ENCODE data around the gene EDEM3. TPM values are rescaled to one million over a fixed set of nuclear protein-coding genes. Genes with fewer than 3 reads are reported as not detected.

Gene EDEM3
- total RNA-seq, 1 experiment from 2014 or later = 14.0 TPM

DNA sequence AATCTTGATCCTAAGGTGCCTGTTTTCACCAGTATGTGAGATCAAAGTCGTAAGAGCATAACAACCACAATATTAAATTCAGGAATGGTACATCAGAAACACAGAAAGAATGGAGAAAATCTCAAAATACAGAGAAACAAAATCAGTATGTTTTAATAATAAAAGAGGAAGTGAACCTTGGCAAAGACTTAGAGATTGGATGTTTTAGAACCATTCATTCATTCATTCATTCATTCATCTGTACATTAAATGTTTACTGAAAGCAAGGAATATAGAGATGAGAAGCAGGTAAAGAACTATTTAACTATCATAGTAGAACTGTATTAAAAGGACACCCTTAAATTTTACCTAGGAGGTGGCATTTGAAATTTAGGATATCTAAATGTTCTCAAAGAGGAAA is 55.7 kb downstream of the EDEM3 start:
- Histone ChIP-seq H4K91ac (ENCODE audit: insufficient read length, low read depth, low read length) (no peak overlapping the region), H2BK20ac (ENCODE audit: low read depth, low read length, poor library complexity, severe bottlenecking) (no peak overlapping the region), H4K20me1 (ENCODE audit: control insufficient read depth, insufficient read depth, insufficient read length) (no peaks in the 10 kb centered on the region), H3K23me2 (ENCODE audit: insufficient read length, low read depth, low read length, poor library complexity, severe bottlenecking) (no peaks in the 10 kb centered on the region), H3T11ph (ENCODE audit: low read length) (no peak overlapping the region), H3K4me1 (ENCODE audit: insufficient read depth, low read length) (no peaks in the 10 kb centered on the region), H3K18ac (ENCODE audit: insufficient read length, low read depth, low read length) (no peak overlapping the region), H3K4ac (ENCODE audit: low read depth, low read length) (no peak overlapping the region), H3K79me2 (ENCODE audit: insufficient read depth, low read length) (no peaks in the 10 kb centered on the region), H3K9ac (ENCODE audit: extremely low read depth, insufficient read length, low read length) (no peak overlapping the region), H3K79me1 (ENCODE audit: insufficient read depth, low read depth, low read length, poor library complexity, severe bottlenecking) (no peaks in the 10 kb centered on the region), H2BK12ac (ENCODE audit: insufficient read length, low read depth, low read length) (no peak overlapping the region), H3K56ac (ENCODE audit: insufficient read length, low read depth, low read length) (no peak overlapping the region), H4K5ac (ENCODE audit: insufficient read length, low read depth, low read length) (no peak overlapping the region), H3K4me2 (ENCODE audit: insufficient read depth, insufficient read length, low read length) (no peak overlapping the region), H3K27me3 (ENCODE audit: insufficient read depth, low read length) (no peaks in the 10 kb centered on the region), H3K23ac (ENCODE audit: insufficient read length, low read depth, low read length) (no peak overlapping the region), H2AK5ac (ENCODE audit: insufficient read length, low read length) (no peak overlapping the region), H2BK5ac (ENCODE audit: insufficient read length, low read length) (no peak overlapping the region), H2AFZ (ENCODE audit: low read length) (no peak overlapping the region), H3K14ac (ENCODE audit: insufficient read depth, low read length) (no peak overlapping the region), H3K9me3 (ENCODE audit: control insufficient read depth, low read depth, low read length) (no peaks in the 10 kb centered on the region), H2BK15ac (ENCODE audit: low read depth, low read length) (no peak overlapping the region), H2BK120ac (ENCODE audit: low read depth, low read length, poor library complexity, severe bottlenecking) (no peak overlapping the region), H3K27ac (ENCODE audit: insufficient read length, low read depth, low read length) (no peak overlapping the region), H4K8ac (replicated peaks; ENCODE audit: insufficient read length, low read depth, low read length) (no peak overlapping the region)
- Mint-ChIP-seq H3K4me1 (peaks cover 23 to 24% of the 10 kb centered on the region in 2 experiments), H3K9me3 (no peaks in the 10 kb centered on the region), H3K27me3 (ENCODE audit: low read depth) (no peaks in the 10 kb centered on the region), H3K27ac (no peak overlapping the region), H3K4me3 (no peak overlapping the region), H3K36me3 (ENCODE audit: insufficient read depth in 1 of 3, low read depth in 3 of 3) (peaks cover 0 to 8% (median 3%) of the 10 kb centered on the region in 3 experiments; a peak in 2 of 7 replicates)
- DNase-seq = no peak
- TF ChIP-seq, protein P1, sequence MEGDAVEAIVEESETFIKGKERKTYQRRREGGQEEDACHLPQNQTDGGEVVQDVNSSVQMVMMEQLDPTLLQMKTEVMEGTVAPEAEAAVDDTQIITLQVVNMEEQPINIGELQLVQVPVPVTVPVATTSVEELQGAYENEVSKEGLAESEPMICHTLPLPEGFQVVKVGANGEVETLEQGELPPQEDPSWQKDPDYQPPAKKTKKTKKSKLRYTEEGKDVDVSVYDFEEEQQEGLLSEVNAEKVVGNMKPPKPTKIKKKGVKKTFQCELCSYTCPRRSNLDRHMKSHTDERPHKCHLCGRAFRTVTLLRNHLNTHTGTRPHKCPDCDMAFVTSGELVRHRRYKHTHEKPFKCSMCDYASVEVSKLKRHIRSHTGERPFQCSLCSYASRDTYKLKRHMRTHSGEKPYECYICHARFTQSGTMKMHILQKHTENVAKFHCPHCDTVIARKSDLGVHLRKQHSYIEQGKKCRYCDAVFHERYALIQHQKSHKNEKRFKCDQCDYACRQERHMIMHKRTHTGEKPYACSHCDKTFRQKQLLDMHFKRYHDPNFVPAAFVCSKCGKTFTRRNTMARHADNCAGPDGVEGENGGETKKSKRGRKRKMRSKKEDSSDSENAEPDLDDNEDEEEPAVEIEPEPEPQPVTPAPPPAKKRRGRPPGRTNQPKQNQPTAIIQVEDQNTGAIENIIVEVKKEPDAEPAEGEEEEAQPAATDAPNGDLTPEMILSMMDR (conservative IDR thresholded peaks at IDR 0.05) = no peak
- no CpG with 5 or more reads among the region's 1 CpG for WGBS (ENCODE audit: extremely low coverage, insufficient read length, low lambda C conversion rate)
